ENCODE data around the gene CCNI. TPM values are rescaled to one million over a fixed set of nuclear protein-coding genes. Genes with fewer than 3 reads are reported as not detected.
"Not testable (repeated sequence)": the region's sequence is repeated elsewhere in the genome, so short reads cannot be mapped to it uniquely, and the experiment has no call there.

The CCNI gene
- polyA plus RNA-seq, 3 donors = 419 to 446 (median 442) TPM

- DNase-seq (ENCODE audit: low read depth in 3 of 3, low spot score in 2 of 3) = no peak
Measured at GRCh38 chr4:77043507-77044136, 32.2 kb downstream of the CCNI start.

- no peak for DNase-seq (ENCODE audit: low read depth in 3 of 3, low spot score in 2 of 3)
Measured at GRCh38 chr4:77040854-77041725, 34.7 kb downstream of the CCNI start.

GRCh38 chr4:77040270-77040669, 35.5 kb downstream of the CCNI start:
- DNase-seq (ENCODE audit: low read depth in 3 of 3, low spot score in 2 of 3) = no peak

- no peak for DNase-seq (ENCODE audit: low read depth in 3 of 3, low spot score in 2 of 3)
Measured at GRCh38 chr4:77039796-77040195, 36.0 kb downstream of the CCNI start.

GRCh38 chr4:77037736-77038135, 38.1 kb downstream of the CCNI start:
- no peak for DNase-seq (ENCODE audit: low read depth in 3 of 3, low spot score in 2 of 3)

GRCh38 chr4:77037168-77037567, 38.6 kb downstream of the CCNI start:
- DNase-seq (ENCODE audit: low read depth in 3 of 3, low spot score in 2 of 3) = not testable (repeated sequence)

GRCh38 chr4:77036206-77036605, 39.6 kb downstream of the CCNI start:
- no peak for DNase-seq (ENCODE audit: low read depth in 3 of 3, low spot score in 2 of 3)

GRCh38 chr4:77035153-77035552, 40.6 kb downstream of the CCNI start:
- no peak for DNase-seq (ENCODE audit: low read depth in 3 of 3, low spot score in 2 of 3)

- no peak for DNase-seq (ENCODE audit: low read depth in 3 of 3, low spot score in 2 of 3)
Measured at GRCh38 chr4:77031544-77031943, 44.2 kb downstream of the CCNI start.

GRCh38 chr4:77029757-77030156, 46.0 kb downstream of the CCNI start:
- DNase-seq (ENCODE audit: low read depth in 3 of 3, low spot score in 2 of 3) = not testable (repeated sequence)

- no peak for DNase-seq (ENCODE audit: low read depth in 3 of 3, low spot score in 2 of 3)
Measured at GRCh38 chr4:77028246-77028645, 47.5 kb downstream of the CCNI start.

- no peak for DNase-seq (ENCODE audit: low read depth in 3 of 3, low spot score in 2 of 3)
Measured at GRCh38 chr4:77026322-77026704, 49.5 kb downstream of the CCNI start.

GRCh38 chr4:77025643-77026321, 50.0 kb downstream of the CCNI start:
- no peak for DNase-seq (ENCODE audit: low read depth in 3 of 3, low spot score in 2 of 3)

GRCh38 chr4:77023920-77024319, 51.9 kb downstream of the CCNI start:
- DNase-seq (ENCODE audit: low read depth in 3 of 3, low spot score in 2 of 3) = no peak

GRCh38 chr4:77022560-77023179, 53.1 kb downstream of the CCNI start:
- DNase-seq (ENCODE audit: low read depth in 3 of 3, low spot score in 2 of 3) = no peak

- DNase-seq (ENCODE audit: low read depth in 3 of 3, low spot score in 2 of 3) = no peak
Measured at GRCh38 chr4:77021614-77022089, 54.1 kb downstream of the CCNI start.

- no peak for DNase-seq (ENCODE audit: low read depth in 3 of 3, low spot score in 2 of 3)
Measured at GRCh38 chr4:77020017-77020416, 55.8 kb downstream of the CCNI start.

- no peak for DNase-seq (ENCODE audit: low read depth in 3 of 3, low spot score in 2 of 3)
Measured at GRCh38 chr4:77015390-77015789, 60.4 kb downstream of the CCNI start.

- DNase-seq (ENCODE audit: low read depth in 3 of 3, low spot score in 2 of 3) = no peak
Measured at GRCh38 chr4:77014256-77014655, 61.5 kb downstream of the CCNI start.

- no peak for DNase-seq (ENCODE audit: low read depth in 3 of 3, low spot score in 2 of 3)
Measured at GRCh38 chr4:77012726-77013125, 63.1 kb downstream of the CCNI start.

GRCh38 chr4:77010841-77011354, 64.9 kb downstream of the CCNI start:
- DNase-seq (ENCODE audit: low read depth in 3 of 3, low spot score in 2 of 3) = no peak
